Fibroblast of lung (primary cell): ENCODE results near the gene ARMC2. TPM values are rescaled to one million over a fixed set of nuclear protein-coding genes. Genes with fewer than 3 reads are reported as not detected.

ENCODE experiments used
- DNase-seq, 2 donors: peaks; one replicate each; pipeline versions ENCODE4 v3.0.0 to v3.0.0-alpha.2; 2010; ENCODE audit warnings: low read depth in 2 of 2
- H2AFZ ChIP-seq: 2 replicates; pipeline ENCODE4 v1.5.1; 2012; ENCODE audit warnings: low read length, control low read depth, inconsistent platforms
- H3K27ac ChIP-seq: 2 replicates; pipeline ENCODE4 v1.5.1; 2011; ENCODE audit warnings: low read length, control low read depth; ENCODE audit not compliant: insufficient read depth
- H3K27me3 ChIP-seq: 2 replicates; pipeline ENCODE4 v1.5.1; 2011; ENCODE audit warnings: mild to moderate bottlenecking, low read length; ENCODE audit not compliant: control insufficient read depth, insufficient read depth
- H3K36me3 ChIP-seq: 2 replicates; pipeline ENCODE4 v1.5.1; 2011; ENCODE audit warnings: low read length; ENCODE audit not compliant: control insufficient read depth, insufficient read depth
- H3K4me1 ChIP-seq: 2 replicates; pipeline ENCODE4 v1.5.1; 2011; ENCODE audit warnings: low read length; ENCODE audit not compliant: control insufficient read depth, insufficient read depth; ENCODE audit errors: extremely low read depth
- H3K4me2 ChIP-seq: 2 replicates; pipeline ENCODE4 v1.5.1; 2011; ENCODE audit warnings: low read length, control low read depth; ENCODE audit not compliant: insufficient read depth; ENCODE audit errors: extremely low read depth
- H3K4me3 ChIP-seq, 4 experiments: fragments of 200-600 bp in 1 of 4; sonication (generic) in 1 of 4; replicated peaks in 1 of 4; 2 replicates each; pipeline ENCODE4 v1.5.1; 2011 to 2016; ENCODE audit warnings: low read length in 4 of 4, low read depth in 3 of 4, mild to moderate bottlenecking in 3 of 4, control low read depth in 2 of 4, inconsistent platforms in 1 of 4, mixed read lengths in 1 of 4; ENCODE audit not compliant: insufficient read depth in 1 of 4; ENCODE audit errors: control extremely low read depth in 1 of 4
- H3K79me2 ChIP-seq: 2 replicates; pipeline ENCODE4 v1.5.1; 2012; ENCODE audit warnings: mild to moderate bottlenecking, low read length, inconsistent platforms; ENCODE audit not compliant: control insufficient read depth, insufficient read depth
- H3K9ac ChIP-seq: 2 replicates; pipeline ENCODE4 v1.5.1; 2011; ENCODE audit warnings: mild to moderate bottlenecking, low read length, control low read depth; ENCODE audit not compliant: insufficient read depth
- H3K9me3 ChIP-seq: 2 replicates; pipeline ENCODE4 v1.5.1; 2012; ENCODE audit warnings: low read depth, low read length; ENCODE audit not compliant: control insufficient read depth, insufficient read depth
- H4K20me1 ChIP-seq: 2 replicates; pipeline ENCODE4 v1.5.1; 2011; ENCODE audit warnings: low read length; ENCODE audit not compliant: control insufficient read depth, insufficient read depth; ENCODE audit errors: extremely low read depth
- EZH2 ChIP-seq: IDR thresholded peaks from 2 replicates; pipeline ENCODE4 v1.5.1; 2012; ENCODE audit warnings: low read length, control low read depth, mild to moderate bottlenecking; ENCODE audit errors: missing control alignments
- polyA plus RNA-seq, 2 donors: library from polyadenylated mRNA; depleted of rRNA in 1 of 2; stranded (reverse) in 1 of 2; unstranded in 1 of 2; fragments of >200 nt; gene quantifications; 2 replicates each; pipeline ENCODE4 v1.2.1, GENCODE V29; 2011 to 2012; ENCODE audit warnings: missing spikeins in 1 of 2
- total RNA-seq: library from RNA; depleted of rRNA; stranded (reverse); fragments of >200 nt; gene quantifications from 2 replicates; pipeline ENCODE4 v1.2.1, GENCODE V29; 2014
- TF ChIP-seq, protein P1 (sequence below), 2 donors: IDR thresholded peaks in 1 of 2; conservative IDR thresholded peaks in 1 of 2; 1 replicate in 1 of 2; 2 replicates in 1 of 2; pipeline ENCODE4 v1.5.1; 2011 to 2012; ENCODE audit warnings: low read length in 2 of 2, control low read depth in 1 of 2, inconsistent platforms in 1 of 2, low read depth in 1 of 2, mild to moderate bottlenecking in 1 of 2

The ARMC2 gene
- total and polyA plus RNA-seq, 2 donors (not counting 1 experiment from before 2014, with no cell fraction given) = 4.0 to 6.2 TPM

DNA sequence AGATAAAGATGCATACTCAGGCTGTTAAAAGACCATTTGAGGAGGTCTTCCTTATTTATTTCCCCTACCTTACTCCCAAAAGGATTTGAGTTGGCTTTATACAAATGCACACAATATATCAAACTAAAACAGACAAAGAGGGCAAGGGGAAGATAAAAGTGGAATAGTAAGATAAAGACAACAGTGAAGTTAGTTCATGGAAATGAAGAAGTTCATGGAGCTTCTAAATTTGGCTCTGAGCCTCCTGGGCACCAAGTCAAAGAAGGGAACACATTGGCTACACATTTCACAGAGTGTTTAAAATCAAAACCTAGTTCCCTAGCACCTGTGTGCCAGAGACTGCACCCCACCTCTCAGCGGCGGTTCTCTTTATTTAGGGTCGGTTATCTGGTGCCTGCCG is 25.8 kb upstream of the ARMC2 start:
- H3K27me3 ChIP-seq = no peaks in the 10 kb centered on the region
- no peaks in the 10 kb centered on the region for H3K36me3 ChIP-seq
- DNase-seq = no peak
- no peak overlapping the region for H3K9ac ChIP-seq
- H3K4me1 ChIP-seq = no peaks in the 10 kb centered on the region
- no peaks in the 10 kb centered on the region for H3K79me2 ChIP-seq
- H3K4me3 ChIP-seq = no peak overlapping the region
- H3K4me2 ChIP-seq = no peak overlapping the region
- no peak overlapping the region for H2AFZ ChIP-seq
- H4K20me1 ChIP-seq = no peaks in the 10 kb centered on the region
- no peak for TF ChIP-seq EZH2
- TF ChIP-seq, protein P1, sequence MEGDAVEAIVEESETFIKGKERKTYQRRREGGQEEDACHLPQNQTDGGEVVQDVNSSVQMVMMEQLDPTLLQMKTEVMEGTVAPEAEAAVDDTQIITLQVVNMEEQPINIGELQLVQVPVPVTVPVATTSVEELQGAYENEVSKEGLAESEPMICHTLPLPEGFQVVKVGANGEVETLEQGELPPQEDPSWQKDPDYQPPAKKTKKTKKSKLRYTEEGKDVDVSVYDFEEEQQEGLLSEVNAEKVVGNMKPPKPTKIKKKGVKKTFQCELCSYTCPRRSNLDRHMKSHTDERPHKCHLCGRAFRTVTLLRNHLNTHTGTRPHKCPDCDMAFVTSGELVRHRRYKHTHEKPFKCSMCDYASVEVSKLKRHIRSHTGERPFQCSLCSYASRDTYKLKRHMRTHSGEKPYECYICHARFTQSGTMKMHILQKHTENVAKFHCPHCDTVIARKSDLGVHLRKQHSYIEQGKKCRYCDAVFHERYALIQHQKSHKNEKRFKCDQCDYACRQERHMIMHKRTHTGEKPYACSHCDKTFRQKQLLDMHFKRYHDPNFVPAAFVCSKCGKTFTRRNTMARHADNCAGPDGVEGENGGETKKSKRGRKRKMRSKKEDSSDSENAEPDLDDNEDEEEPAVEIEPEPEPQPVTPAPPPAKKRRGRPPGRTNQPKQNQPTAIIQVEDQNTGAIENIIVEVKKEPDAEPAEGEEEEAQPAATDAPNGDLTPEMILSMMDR (conservative IDR thresholded peaks at IDR 0.05 in 1 of 2, IDR thresholded peaks at IDR 0.05 in 1 of 2; ENCODE audit: low read depth in 1 of 2, low read length in 2 of 2) = no peak
- H3K27ac ChIP-seq = no peak overlapping the region
- H3K9me3 ChIP-seq = no peaks in the 10 kb centered on the region

DNA sequence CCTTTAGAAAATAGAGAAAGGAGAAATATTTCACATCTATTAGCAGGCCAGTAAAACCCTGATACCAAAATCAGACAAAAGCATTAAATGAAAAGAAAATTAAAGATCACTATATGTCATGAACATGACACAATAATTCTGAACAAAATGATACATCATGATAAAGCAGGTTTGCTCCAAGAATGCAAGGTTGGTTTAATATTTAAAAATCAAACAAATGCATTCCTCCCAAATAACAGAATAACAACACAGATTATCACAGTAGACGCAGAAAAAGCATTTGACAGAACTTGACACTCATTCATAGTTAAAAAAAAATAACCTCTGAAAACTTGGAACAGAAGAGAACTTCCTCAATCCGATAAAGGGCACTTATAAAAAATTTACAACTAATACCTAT is 22.9 kb upstream of the ARMC2 start:
- H3K27me3 ChIP-seq = no peaks in the 10 kb centered on the region
- no peak overlapping the region for H3K9ac ChIP-seq
- no peaks in the 10 kb centered on the region for H3K36me3 ChIP-seq
- H2AFZ ChIP-seq = no peak overlapping the region
- H3K4me3 ChIP-seq = no peak overlapping the region
- H4K20me1 ChIP-seq = no peaks in the 10 kb centered on the region
- DNase-seq = no peak
- H3K4me2 ChIP-seq = no peak overlapping the region
- H3K9me3 ChIP-seq = no peaks in the 10 kb centered on the region
- H3K27ac ChIP-seq = no peak overlapping the region
- H3K4me1 ChIP-seq = no peaks in the 10 kb centered on the region
- no peaks in the 10 kb centered on the region for H3K79me2 ChIP-seq
- TF ChIP-seq EZH2 = no peak
- TF ChIP-seq, protein P1 (conservative IDR thresholded peaks at IDR 0.05 in 1 of 2, IDR thresholded peaks at IDR 0.05 in 1 of 2; ENCODE audit: low read depth in 1 of 2, low read length in 2 of 2) = no peak

DNA sequence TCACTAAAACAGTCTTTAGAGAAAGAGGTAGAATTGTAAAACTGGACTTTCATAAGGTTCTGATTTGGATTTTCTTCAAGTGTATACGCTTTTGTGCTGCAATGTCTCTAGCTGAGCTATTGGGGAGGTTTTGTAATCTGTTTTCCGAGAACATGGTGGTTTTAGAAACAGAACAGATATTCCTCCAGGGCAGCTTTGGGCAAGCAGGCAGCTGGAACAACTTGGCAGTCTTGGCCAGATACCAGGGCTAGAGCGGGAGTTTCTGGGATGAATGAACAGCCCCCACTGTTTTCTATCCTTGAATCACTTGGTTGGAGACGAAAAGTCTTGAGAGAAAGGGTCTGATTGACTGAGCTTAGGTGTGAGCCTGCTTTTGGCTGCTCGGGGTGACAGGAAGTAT is 17.1 kb upstream of the ARMC2 start:
- H3K4me2 ChIP-seq = no peak overlapping the region

More for the DNA sequence above, 17.1 kb upstream of the ARMC2 start:
- H3K9me3 ChIP-seq = no peaks in the 10 kb centered on the region
- H2AFZ ChIP-seq = no peak overlapping the region
- DNase-seq = no peak
- no peak overlapping the region for H3K9ac ChIP-seq
- TF ChIP-seq, protein P1 (conservative IDR thresholded peaks at IDR 0.05 in 1 of 2, IDR thresholded peaks at IDR 0.05 in 1 of 2; ENCODE audit: low read depth in 1 of 2, low read length in 2 of 2) = no peak
- TF ChIP-seq EZH2 = no peak
- no peaks in the 10 kb centered on the region for H3K27me3 ChIP-seq
- H3K79me2 ChIP-seq = no peaks in the 10 kb centered on the region
- no peak overlapping the region for H3K27ac ChIP-seq
- no peaks in the 10 kb centered on the region for H4K20me1 ChIP-seq
- no peaks in the 10 kb centered on the region for H3K36me3 ChIP-seq
- no peaks in the 10 kb centered on the region for H3K4me1 ChIP-seq
- H3K4me3 ChIP-seq = no peak overlapping the region
